T1000 (cell line): Measurements from ENCODE around the gene BCAP29.
"Not testable (repeated sequence)": the region's sequence is repeated elsewhere in the genome, so short reads cannot be mapped to it uniquely, and the experiment has no call there.

Experiments
- DNase-seq: peaks from one replicate; lab custom pipeline; 2025; ENCODE audit warnings: mixed read lengths; lab: John Stamatoyannopoulos, UW

The BCAP29 gene

GRCh38 chr7:107622429-107622828, 42.4 kb downstream of the BCAP29 start:
- DNase-seq: no peak

- no peak for DNase-seq
Measured at GRCh38 chr7:107622894-107623293, 42.8 kb downstream of the BCAP29 start.

GRCh38 chr7:107627002-107627401, 47.0 kb downstream of the BCAP29 start:
- DNase-seq: no peak

- no peak for DNase-seq
Measured at GRCh38 chr7:107628461-107629064, 48.5 kb downstream of the BCAP29 start.

GRCh38 chr7:107630342-107630741, 50.3 kb downstream of the BCAP29 start:
- no peak for DNase-seq

GRCh38 chr7:107631588-107632491, 51.8 kb downstream of the BCAP29 start:
- DNase-seq: no peak

GRCh38 chr7:107632492-107632865, 52.4 kb downstream of the BCAP29 start:
- DNase-seq: no peak

- no peak for DNase-seq
Measured at GRCh38 chr7:107638594-107638993, 58.5 kb downstream of the BCAP29 start.

- not testable (repeated sequence) for DNase-seq
Measured at GRCh38 chr7:107639070-107639469, 59.0 kb downstream of the BCAP29 start.

- DNase-seq: no peak
Measured at GRCh38 chr7:107641676-107642075, 61.6 kb downstream of the BCAP29 start.

GRCh38 chr7:107642501-107642900, 62.5 kb downstream of the BCAP29 start:
- no peak for DNase-seq

- no peak for DNase-seq
Measured at GRCh38 chr7:107643407-107643806, 63.4 kb downstream of the BCAP29 start.

- no peak for DNase-seq
Measured at GRCh38 chr7:107643938-107644308, 63.9 kb downstream of the BCAP29 start.

- no peak for DNase-seq
Measured at GRCh38 chr7:107644309-107644974, 64.4 kb downstream of the BCAP29 start.

- DNase-seq: no peak
Measured at GRCh38 chr7:107652642-107653041, 72.6 kb downstream of the BCAP29 start.

- no peak for DNase-seq
Measured at GRCh38 chr7:107658467-107658866, 78.4 kb downstream of the BCAP29 start.

GRCh38 chr7:107659666-107660065, 79.6 kb downstream of the BCAP29 start:
- no peak for DNase-seq

- DNase-seq: no peak
Measured at GRCh38 chr7:107660381-107661080, 80.5 kb downstream of the BCAP29 start, which contains the start of gene SLC26A4. Gene SLC26A4, plus strand, starts transcription at chr7:107660828. Its CDS starts 814 bp downstream, at chr7:107661642.

- no peak for DNase-seq
Measured at GRCh38 chr7:107661081-107661864, 81.2 kb downstream of the BCAP29 start.

- DNase-seq: no peak
Measured at GRCh38 chr7:107661865-107662379, 81.9 kb downstream of the BCAP29 start.

GRCh38 chr7:107663196-107663595, 83.2 kb downstream of the BCAP29 start:
- DNase-seq: no peak
